Esophagus (tissue), 2 donors: ENCODE measurements around the gene LY86. TPM values are rescaled to one million over a fixed set of nuclear protein-coding genes. Genes with fewer than 3 reads are reported as not detected.
"Not testable (repeated sequence)": the region's sequence is repeated elsewhere in the genome, so short reads cannot be mapped to it uniquely, and the experiment has no call there.

Source experiments
- H3K27ac ChIP-seq, 2 donors: one replicate each; pipeline ENCODE4 v1.5.1; 2013; ENCODE audit warnings: low read depth in 2 of 2, mild to moderate bottlenecking in 2 of 2, inconsistent platforms in 1 of 2, low read length in 1 of 2, moderate library complexity in 1 of 2
- H3K27me3 ChIP-seq, 2 donors: one replicate each; pipeline ENCODE4 v1.6.1; 2013; ENCODE audit warnings: low read length in 2 of 2, control low read depth in 1 of 2, mild to moderate bottlenecking in 1 of 2; ENCODE audit not compliant: insufficient read depth in 2 of 2, control insufficient read depth in 1 of 2
- H3K36me3 ChIP-seq, 2 donors: one replicate each; pipeline ENCODE4 v1.6.1; 2013; ENCODE audit warnings: low read length in 1 of 2; ENCODE audit not compliant: control insufficient read depth in 2 of 2, insufficient read depth in 2 of 2
- H3K4me1 ChIP-seq, 2 donors: one replicate each; pipeline ENCODE4 v1.6.1; 2013; ENCODE audit warnings: low read length in 1 of 2; ENCODE audit not compliant: control insufficient read depth in 2 of 2, insufficient read depth in 2 of 2
- H3K4me3 ChIP-seq, 2 donors: one replicate each; pipeline ENCODE4 v1.5.1; 2013; ENCODE audit warnings: low read length in 2 of 2, mild to moderate bottlenecking in 2 of 2, low read depth in 1 of 2, moderate library complexity in 1 of 2
- H3K9me3 ChIP-seq, 2 donors: one replicate each; pipeline ENCODE4 v1.6.1; 2013; ENCODE audit warnings: mild to moderate bottlenecking in 2 of 2, low read depth in 1 of 2, low read length in 1 of 2, moderate library complexity in 1 of 2; ENCODE audit not compliant: control insufficient read depth in 2 of 2, insufficient read depth in 1 of 2
- whole genome bisulfite sequencing, 2 donors: extraction: QIAGEN DNeasy Blood & Tissue Kit; methylation state at CpG; one replicate each; pipeline ENCODE4 v1.1.7; 2013; 5-methylcytosine and 5-hydroxymethylcytosine counted together
- polyA plus RNA-seq, 2 donors: library from polyadenylated mRNA; stranded (reverse); fragments of 200-250 nt; gene quantifications; one replicate each; pipeline ENCODE4 v1.2.3, GENCODE V29; 2013
- donor health status: healthy with polysubstance abuse.
- donor health status: Bipolar disorder and iron deficiency.

LY86 gene
- polyA plus RNA-seq, 2 donors = 0.51 to 0.55 TPM

DNA sequence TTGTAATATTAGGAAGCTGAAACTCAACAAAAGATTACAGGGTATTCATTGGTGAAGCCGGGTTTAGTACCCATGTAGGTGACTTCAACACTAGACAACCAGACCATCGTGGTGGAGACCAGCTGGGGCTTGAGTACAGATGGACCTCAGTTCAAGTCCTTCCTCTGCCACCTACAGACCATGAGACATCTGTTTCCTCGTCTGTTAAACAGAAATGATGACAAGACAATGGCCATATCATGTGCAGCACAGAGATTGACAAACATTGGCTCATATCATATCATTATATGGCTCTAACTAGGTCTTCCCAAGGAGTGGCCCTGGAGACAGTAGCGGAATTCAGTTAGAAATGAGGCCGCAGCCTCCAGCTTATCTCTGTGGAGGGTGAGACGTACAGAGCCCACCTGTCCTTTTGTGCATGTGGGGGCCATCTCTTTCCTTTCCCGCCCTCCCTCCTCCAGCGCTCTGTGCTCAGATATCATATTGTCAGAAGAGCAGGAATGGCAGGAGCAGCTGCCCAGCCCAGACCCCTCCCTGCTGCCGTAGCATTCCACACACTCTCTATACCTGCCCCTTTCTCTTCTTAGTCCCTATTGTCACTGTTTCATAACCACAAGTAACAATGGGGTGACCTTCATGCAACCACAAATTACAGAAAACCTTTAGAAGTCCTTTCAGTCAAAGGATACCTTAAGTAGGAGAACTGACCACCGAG lies 75.1 kb downstream of the LY86 start:
- no peaks in the 10 kb centered on the region for H3K36me3 ChIP-seq
- no peak overlapping the region for H3K4me3 ChIP-seq
- no peaks in the 10 kb centered on the region for H3K27me3 ChIP-seq
- H3K9me3 ChIP-seq = no peaks in the 10 kb centered on the region
- 89 to 91% methylated on average over 10 of the region's 10 CpGs for WGBS, 2 donors
- no peak overlapping the region for H3K27ac ChIP-seq
- H3K4me1 ChIP-seq = peaks cover 0 to 4% of the 10 kb centered on the region in 2 donors

GRCh38 chr6:6665555-6666243 lies 77.2 kb downstream of the LY86 start:
- no peak overlapping the region for H3K4me3 ChIP-seq
- no peaks in the 10 kb centered on the region for H3K36me3 ChIP-seq
- WGBS, 2 donors = 36 to 48% methylated on average over 11 of the region's 11 CpGs
- no peaks in the 10 kb centered on the region for H3K9me3 ChIP-seq
- no peak overlapping the region for H3K27ac ChIP-seq
- peaks cover 0 to 4% of the 10 kb centered on the region in 2 donors for H3K4me1 ChIP-seq
- H3K27me3 ChIP-seq = no peaks in the 10 kb centered on the region

DNA sequence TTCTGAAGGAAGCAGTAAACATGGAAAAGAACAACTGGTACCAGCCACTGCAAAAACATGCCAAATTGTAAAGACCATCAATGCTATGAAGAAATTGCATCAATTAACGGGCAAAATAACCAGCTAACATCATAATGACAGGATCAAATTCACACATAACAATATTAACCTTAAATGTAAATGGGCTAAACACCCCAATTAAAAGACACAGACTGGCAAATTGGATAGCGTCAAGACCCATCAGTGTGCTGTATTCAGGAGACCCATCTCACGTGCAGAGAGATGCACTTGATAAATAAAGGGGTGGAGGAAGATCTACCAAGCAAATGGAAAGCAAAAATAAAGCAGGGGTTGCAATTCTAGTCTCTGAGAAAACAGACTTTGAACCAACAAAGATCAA lies 81.6 kb downstream of the LY86 start:
- WGBS, 2 donors = 88 to 91% methylated on average over 3 of the region's 3 CpGs

GRCh38 chr6:6674872-6675271 lies 86.4 kb downstream of the LY86 start:
- Histone ChIP-seq H3K4me3 (no peak overlapping the region), H3K4me1 (no peaks in the 10 kb centered on the region), H3K27me3 (no peaks in the 10 kb centered on the region), H3K27ac (no peak overlapping the region), H3K9me3 (no peaks in the 10 kb centered on the region), H3K36me3 (no peaks in the 10 kb centered on the region)
- 56 to 60% methylated on average over 4 of the region's 4 CpGs for WGBS, 2 donors

More for the DNA sequence above, 81.6 kb downstream of the LY86 start:
- not testable (repeated sequence) for H3K4me1 ChIP-seq, H3K27ac ChIP-seq, H3K36me3 ChIP-seq, H3K9me3 ChIP-seq, H3K27me3 ChIP-seq, H3K4me3 ChIP-seq

DNA sequence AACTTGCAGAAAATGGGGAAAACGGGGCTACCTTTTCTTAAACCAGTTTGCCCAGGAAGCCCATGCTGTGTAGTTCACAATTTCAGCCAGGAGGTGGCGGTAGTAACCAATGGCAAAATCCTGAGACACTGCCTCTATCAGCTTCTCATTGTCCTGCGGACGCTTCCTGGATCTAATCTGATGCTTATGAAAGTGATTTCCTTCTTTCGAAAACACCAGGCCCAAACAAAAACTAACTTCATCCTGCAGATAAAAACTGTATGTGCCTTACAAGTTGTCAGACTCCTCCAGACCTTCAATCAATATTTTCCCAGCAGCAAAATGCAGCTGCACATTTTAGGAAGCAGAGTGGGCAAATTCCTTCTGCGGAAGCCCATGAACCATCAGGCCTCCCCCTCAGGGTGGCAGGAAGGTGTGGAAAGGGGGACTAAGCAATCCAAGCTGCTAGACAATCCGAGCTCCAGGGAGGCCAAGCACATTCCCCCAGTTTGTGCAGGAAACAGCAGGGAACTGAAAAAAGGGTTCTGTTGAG lies 88.5 kb downstream of the LY86 start:
- no peaks in the 10 kb centered on the region for H3K4me1 ChIP-seq
- H3K4me3 ChIP-seq = no peak overlapping the region
- peak overlapping the region in 1 of 2 donors; percentile 38 for H3K27ac ChIP-seq
- WGBS, 2 donors = 18 to 23% methylated on average over 7 of the region's 7 CpGs
- no peaks in the 10 kb centered on the region for H3K27me3 ChIP-seq
- H3K9me3 ChIP-seq = no peaks in the 10 kb centered on the region
- H3K36me3 ChIP-seq = no peaks in the 10 kb centered on the region

DNA sequence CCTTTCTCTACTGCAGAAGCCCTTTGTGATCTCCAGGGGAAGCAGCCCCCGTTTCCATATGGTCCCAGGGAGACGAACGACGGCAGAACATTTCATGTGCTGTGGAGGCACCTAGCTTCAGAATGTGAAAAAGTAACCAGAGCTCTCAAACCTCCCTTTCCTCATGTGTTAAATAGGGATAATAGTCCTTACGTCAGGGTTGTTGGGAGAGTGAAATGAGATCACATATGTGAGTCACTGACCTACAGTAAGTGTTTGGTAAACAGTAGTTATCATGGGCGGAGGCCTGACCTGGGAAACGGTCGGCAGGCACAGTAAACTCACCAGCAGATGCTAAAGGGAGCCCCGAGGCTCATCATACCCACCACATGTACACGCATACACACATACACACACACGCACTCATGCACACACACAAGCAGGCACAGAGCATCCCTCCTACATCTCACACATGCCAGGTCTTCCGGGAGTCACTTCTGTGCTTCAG lies 89.7 kb downstream of the LY86 start:
- no peaks in the 10 kb centered on the region for H3K36me3 ChIP-seq
- no peaks in the 10 kb centered on the region for H3K27me3 ChIP-seq
- H3K4me1 ChIP-seq = peaks cover 0 to 3% of the 10 kb centered on the region in 2 donors
- H3K9me3 ChIP-seq = no peaks in the 10 kb centered on the region
- H3K4me3 ChIP-seq = no peak overlapping the region
- 59 to 73% methylated on average over 10 to 12 of the region's 12 CpGs for WGBS, 2 donors
- peak overlapping the region; percentile 65 to 68 for H3K27ac ChIP-seq

DNA sequence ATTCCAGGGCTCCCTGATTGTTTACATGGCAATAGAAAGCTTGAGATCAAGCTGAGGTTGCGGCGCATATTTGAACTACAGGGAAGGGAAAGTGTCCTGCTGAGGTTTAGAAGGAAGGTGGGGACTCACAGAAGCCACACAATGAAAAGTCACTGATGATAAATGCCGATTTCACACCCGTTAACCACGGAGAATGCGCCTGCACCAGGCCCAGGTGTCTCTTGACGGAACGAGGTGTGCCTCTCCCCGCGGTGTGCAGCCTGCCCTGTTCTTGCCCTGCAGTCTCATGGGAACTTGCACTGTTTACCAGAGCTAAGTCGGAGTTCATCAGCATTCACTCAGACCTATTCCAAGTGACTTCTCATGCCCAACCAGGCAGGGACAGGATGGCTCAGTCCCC lies 90.3 kb downstream of the LY86 start:
- no peaks in the 10 kb centered on the region for H3K36me3 ChIP-seq
- peak overlapping the region; percentile 65 to 68 for H3K27ac ChIP-seq
- 41 to 47% methylated on average over 11 of the region's 11 CpGs for WGBS, 2 donors
- no peaks in the 10 kb centered on the region for H3K9me3 ChIP-seq
- no peak overlapping the region for H3K4me3 ChIP-seq
- H3K4me1 ChIP-seq = peaks cover 0 to 8% of the 10 kb centered on the region in 2 donors
- no peaks in the 10 kb centered on the region for H3K27me3 ChIP-seq

GRCh38 chr6:6679633-6680032 lies 91.1 kb downstream of the LY86 start:
- Histone ChIP-seq H3K36me3 (no peaks in the 10 kb centered on the region), H3K4me1 (peaks cover 0 to 8% of the 10 kb centered on the region in 2 donors), H3K27me3 (no peaks in the 10 kb centered on the region), H3K27ac (peak overlapping the region in 1 of 2 donors; percentile 18), H3K4me3 (no peak overlapping the region), H3K9me3 (no peaks in the 10 kb centered on the region)
- 74 to 76% methylated on average over 5 of the region's 5 CpGs for WGBS, 2 donors

GRCh38 chr6:6680526-6680925 lies 92.0 kb downstream of the LY86 start:
- Histone ChIP-seq H3K9me3 (no peaks in the 10 kb centered on the region), H3K36me3 (no peaks in the 10 kb centered on the region), H3K27ac (no peak overlapping the region), H3K4me3 (no peak overlapping the region), H3K4me1 (peaks cover 0 to 8% of the 10 kb centered on the region in 2 donors), H3K27me3 (no peaks in the 10 kb centered on the region)
